Endothelial cell of umbilical vein (primary cell): ENCODE results near the gene CHRND. TPM values are rescaled to one million over a fixed set of nuclear protein-coding genes. Genes with fewer than 3 reads are reported as not detected.

ENCODE experiments used
- BruUV-seq: library from RNA; stranded (reverse); fragments of 400-500 nt; replicated peaks from 2 replicates; lab custom pipeline; 2021; lab: Mats Ljungman, UMichigan
- CTCF ChIA-PET: fragments of 300-600, 350-600 bp; sonication (Branson Sonifier 250); formaldehyde crosslinking; loops from one replicate; lab custom pipeline; 2021; ENCODE audit warnings: antibody characterized with exemption, inconsistent platforms; lab: Charles Lee
- POLR2A ChIA-PET: fragments of 300-600, 350-600 bp; sonication (Branson Sonifier 250); formaldehyde crosslinking; loops from one replicate; lab custom pipeline; 2021; ENCODE audit warnings: antibody characterized with exemption, inconsistent platforms; lab: Charles Lee
- DNase-seq: peaks from one replicate; pipeline ENCODE4 v3.0.0-alpha.2; 2011; ENCODE audit warnings: low read depth, low spot score
- FAIRE-seq: peaks from 2 replicates; lab custom pipeline; 2011; peaks lifted over from hg19 to GRCh38; lab: Jason Lieb, UNC
- H2AFZ ChIP-seq: 2 replicates; pipeline ENCODE4 v1.6.0; 2012; ENCODE audit warnings: low read depth, low read length, control low read depth, inconsistent platforms
- H3K27ac ChIP-seq: 2 replicates; pipeline ENCODE4 v1.5.1; 2011; ENCODE audit warnings: low read depth, mild to moderate bottlenecking, control low read depth, low read length, moderate library complexity; ENCODE audit not compliant: insufficient read depth
- H3K27me3 ChIP-seq, 2 experiments: 2 replicates each; pipeline versions ENCODE4 v1.6.0 to v1.6.1; 2011; ENCODE audit warnings: low read length in 2 of 2, mixed read lengths in 1 of 2; ENCODE audit not compliant: control insufficient read depth in 2 of 2, insufficient read depth in 2 of 2
- H3K36me3 ChIP-seq, 2 experiments: 2 replicates in 1 of 2; 3 replicates in 1 of 2; pipeline ENCODE4 v1.5.1; 2011; ENCODE audit warnings: low read length in 2 of 2, mild to moderate bottlenecking in 1 of 2, moderate library complexity in 1 of 2; ENCODE audit not compliant: control insufficient read depth in 2 of 2, insufficient read depth in 2 of 2; ENCODE audit errors: extremely low read depth in 1 of 2
- H3K4me1 ChIP-seq: 3 replicates; pipeline ENCODE4 v1.5.1; 2011; ENCODE audit warnings: mild to moderate bottlenecking, low read length; ENCODE audit not compliant: control insufficient read depth, insufficient read depth; ENCODE audit errors: extremely low read depth
- H3K4me2 ChIP-seq: 2 replicates; pipeline ENCODE4 v1.6.1; 2011; ENCODE audit warnings: low read length, control low read depth, mixed read lengths; ENCODE audit not compliant: insufficient read depth
- H3K4me3 ChIP-seq, 3 experiments: fragments of 200-600 bp in 1 of 3; sonication (generic), shearing (Covaris generic) in 1 of 3; replicated peaks in 1 of 3; 2 replicates each; pipeline ENCODE4 v1.5.1; 2011 to 2016; ENCODE audit warnings: control low read depth in 3 of 3, low read length in 3 of 3, mild to moderate bottlenecking in 2 of 3, inconsistent platforms in 1 of 3, low read depth in 1 of 3, moderate library complexity in 1 of 3; ENCODE audit not compliant: insufficient read depth in 1 of 3
- H3K79me2 ChIP-seq: 2 replicates; pipeline ENCODE4 v1.6.0; 2012; ENCODE audit warnings: low read length, inconsistent platforms; ENCODE audit not compliant: control insufficient read depth, insufficient read depth
- H3K9ac ChIP-seq: replicated peaks from 2 replicates; pipeline ENCODE3; 2011; ENCODE audit warnings: low read length, control low read depth; ENCODE audit not compliant: insufficient read depth; ENCODE audit errors: extremely low read depth
- H3K9me1 ChIP-seq: replicated peaks from 3 replicates; pipeline ENCODE4 v1.6.0; 2011; ENCODE audit warnings: mild to moderate bottlenecking, low read length; ENCODE audit not compliant: control insufficient read depth, insufficient read depth; ENCODE audit errors: extremely low read depth
- H3K9me3 ChIP-seq: replicated peaks from 2 replicates; pipeline ENCODE4 v1.5.1; 2012; ENCODE audit warnings: low read length, inconsistent platforms; ENCODE audit not compliant: control insufficient read depth, insufficient read depth
- H4K20me1 ChIP-seq: replicated peaks from 2 replicates; pipeline ENCODE3; 2011; ENCODE audit warnings: mild to moderate bottlenecking, low read length; ENCODE audit not compliant: control insufficient read depth, insufficient read depth; ENCODE audit errors: extremely low read depth
- EZH2 ChIP-seq: IDR thresholded peaks from 2 replicates; pipeline ENCODE4 v1.6.1; 2012; ENCODE audit warnings: borderline replicate concordance, low read depth, mild to moderate bottlenecking, moderate library complexity, low read length, inconsistent platforms; ENCODE audit not compliant: severe bottlenecking
- FOS ChIP-seq: IDR thresholded peaks from 2 replicates; pipeline ENCODE4 v1.6.1; 2011; ENCODE audit warnings: mild to moderate bottlenecking, low read length, moderate library complexity, borderline replicate concordance; ENCODE audit not compliant: insufficient read depth
- GATA2 ChIP-seq: IDR thresholded peaks from 2 replicates; pipeline ENCODE4 v1.7.0; 2011; ENCODE audit warnings: low read depth, mild to moderate bottlenecking, moderate library complexity, mixed read lengths, low read length; ENCODE audit not compliant: insufficient read length, insufficient read depth
- JUN ChIP-seq: IDR thresholded peaks from 2 replicates; pipeline ENCODE4 v1.6.1; 2011; ENCODE audit warnings: borderline replicate concordance, low read depth; ENCODE audit not compliant: insufficient read length, insufficient read depth
- MYC ChIP-seq: IDR thresholded peaks from one replicate; pipeline ENCODE4 v1.6.1; 2011; ENCODE audit warnings: mild to moderate bottlenecking, low read depth, low read length
- POLR2A ChIP-seq: IDR thresholded peaks from 2 replicates; pipeline ENCODE4 v1.6.1; 2012; ENCODE audit warnings: low read depth, mild to moderate bottlenecking, control low read depth, low read length
- POLR2AphosphoS5 ChIP-seq: IDR thresholded peaks from 2 replicates; pipeline ENCODE4 v1.6.1; 2012; ENCODE audit warnings: low read depth, mild to moderate bottlenecking, control low read depth, low read length, moderate library complexity; ENCODE audit not compliant: insufficient read depth
- dilution Hi-C: fragments of 300-500 bp; cut with MboI; formaldehyde crosslinking; loops from one replicate; pipeline ENCODE4 v1.15.0; 2019; ENCODE audit warnings: low sequenced_read_pairs; ENCODE audit not compliant: extremely low pct_ligation_motif_present
- intact Hi-C: fragments of 100-400 bp; cut with micrococcal nuclease; formaldehyde crosslinking; loops from one replicate; pipeline ENCODE4 v1.10.0; 2022
- polyA plus RNA-seq, 4 experiments: library from polyadenylated mRNA; depleted of rRNA in 3 of 4; stranded (reverse) in 3 of 4; unstranded in 1 of 4; fragments of >200 nt; gene quantifications; 2 replicates each; pipeline versions ENCODE4 v1.2.1 to v1.2.3, GENCODE V29; 2011 to 2012; ENCODE audit warnings: missing spikeins in 1 of 4
- total RNA-seq: library from RNA; stranded (reverse); gene quantifications from 2 replicates; pipeline ENCODE4 v1.2.3, GENCODE V29; 2021
- TF ChIP-seq, protein P1 (sequence below), 2 donors: IDR thresholded peaks; 1 replicate in 1 of 2; 2 replicates in 1 of 2; pipeline ENCODE4 v1.5.1; 2011; ENCODE audit warnings: low read length in 2 of 2, mild to moderate bottlenecking in 2 of 2, moderate library complexity in 2 of 2, control low read depth in 1 of 2, inconsistent platforms in 1 of 2, low read depth in 1 of 2; ENCODE audit not compliant: insufficient read depth in 1 of 2; ENCODE audit errors: extremely low read depth in 1 of 2
- TF ChIP-seq, protein P2 (sequence below): IDR thresholded peaks from 2 replicates; pipeline ENCODE4 v1.6.1; 2011; ENCODE audit not compliant: insufficient read depth, insufficient read length

The CHRND gene
- total and polyA plus RNA-seq, 2 donors (not counting 3 experiments of a cell fraction or from before 2014, with no cell fraction given), result not detected

DNA sequence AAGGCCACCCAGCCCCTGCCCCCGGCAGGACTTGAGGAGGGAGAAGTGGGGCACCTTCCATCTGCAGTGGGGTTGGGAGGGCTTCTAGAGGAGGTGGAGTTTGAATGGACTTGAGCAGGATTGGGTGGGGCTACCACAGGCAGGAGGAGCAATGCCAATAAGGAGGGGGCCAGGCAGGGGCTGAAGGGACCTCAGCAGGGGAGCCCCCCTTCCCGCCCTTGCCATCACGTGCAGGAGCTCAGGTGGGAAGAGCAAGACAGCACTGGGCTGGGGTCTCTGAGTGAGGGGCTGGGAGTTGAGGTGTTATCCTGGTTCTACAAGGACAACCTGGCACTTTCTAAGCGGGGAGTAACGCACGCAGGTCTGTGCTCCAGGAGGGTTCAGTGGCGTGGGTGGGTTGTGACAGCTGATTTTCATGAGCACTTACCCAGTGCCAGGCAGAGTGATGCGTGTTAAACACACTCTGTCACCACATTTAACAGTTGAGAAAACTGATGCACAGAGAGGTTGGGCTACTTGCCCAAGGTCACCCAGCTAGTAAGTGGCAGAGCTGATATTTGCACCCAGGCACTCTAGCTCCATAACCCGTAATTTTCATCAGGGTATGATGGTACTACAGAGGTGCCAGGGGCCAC is 4.8 kb downstream of the CHRND start:
- dilution Hi-C loops, result no loop called here

More for the DNA sequence above, 4.8 kb downstream of the CHRND start:
- ChIA-PET CTCF (no interaction called here), POLR2A (no interaction called here)
- H3K27me3 ChIP-seq, result peaks cover 0 to 2% of the 10 kb centered on the region in 2 experiments
- H3K4me2 ChIP-seq, result no peak overlapping the region
- H3K9me1 ChIP-seq, result no peaks in the 10 kb centered on the region
- FAIRE-seq, result no peak
- no TSS peak for BruUV-seq
- TF ChIP-seq, protein P1, sequence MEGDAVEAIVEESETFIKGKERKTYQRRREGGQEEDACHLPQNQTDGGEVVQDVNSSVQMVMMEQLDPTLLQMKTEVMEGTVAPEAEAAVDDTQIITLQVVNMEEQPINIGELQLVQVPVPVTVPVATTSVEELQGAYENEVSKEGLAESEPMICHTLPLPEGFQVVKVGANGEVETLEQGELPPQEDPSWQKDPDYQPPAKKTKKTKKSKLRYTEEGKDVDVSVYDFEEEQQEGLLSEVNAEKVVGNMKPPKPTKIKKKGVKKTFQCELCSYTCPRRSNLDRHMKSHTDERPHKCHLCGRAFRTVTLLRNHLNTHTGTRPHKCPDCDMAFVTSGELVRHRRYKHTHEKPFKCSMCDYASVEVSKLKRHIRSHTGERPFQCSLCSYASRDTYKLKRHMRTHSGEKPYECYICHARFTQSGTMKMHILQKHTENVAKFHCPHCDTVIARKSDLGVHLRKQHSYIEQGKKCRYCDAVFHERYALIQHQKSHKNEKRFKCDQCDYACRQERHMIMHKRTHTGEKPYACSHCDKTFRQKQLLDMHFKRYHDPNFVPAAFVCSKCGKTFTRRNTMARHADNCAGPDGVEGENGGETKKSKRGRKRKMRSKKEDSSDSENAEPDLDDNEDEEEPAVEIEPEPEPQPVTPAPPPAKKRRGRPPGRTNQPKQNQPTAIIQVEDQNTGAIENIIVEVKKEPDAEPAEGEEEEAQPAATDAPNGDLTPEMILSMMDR (IDR thresholded peaks at IDR 0.05; ENCODE audit: extremely low read depth in 1 of 2, insufficient read depth in 1 of 2, low read depth in 1 of 2, low read length in 2 of 2), result no peak
- no peak for TF ChIP-seq FOS
- no peak for TF ChIP-seq JUN
- no peak for TF ChIP-seq MYC
- no peak for TF ChIP-seq EZH2
- TF ChIP-seq, protein P2, sequence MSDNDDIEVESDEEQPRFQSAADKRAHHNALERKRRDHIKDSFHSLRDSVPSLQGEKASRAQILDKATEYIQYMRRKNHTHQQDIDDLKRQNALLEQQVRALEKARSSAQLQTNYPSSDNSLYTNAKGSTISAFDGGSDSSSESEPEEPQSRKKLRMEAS, result no peak
- TF ChIP-seq GATA2, result no peak
- TF ChIP-seq POLR2AphosphoS5, result no peak
- TF ChIP-seq POLR2A, result no peak
- H3K9me3 ChIP-seq, result no peaks in the 10 kb centered on the region
- no peak for DNase-seq
- H3K9ac ChIP-seq, result no peak overlapping the region
- no peak overlapping the region for H2AFZ ChIP-seq
- no peak overlapping the region for H3K4me3 ChIP-seq
- no peaks in the 10 kb centered on the region for H3K4me1 ChIP-seq
- intact Hi-C loops, result no loop called here
- no peaks in the 10 kb centered on the region for H4K20me1 ChIP-seq
- H3K36me3 ChIP-seq, result no peaks in the 10 kb centered on the region
- no peak overlapping the region for H3K27ac ChIP-seq
- no peaks in the 10 kb centered on the region for H3K79me2 ChIP-seq
